H1 (cell line): Measurements from ENCODE around the gene L3MBTL4. TPM values are rescaled to one million over a fixed set of nuclear protein-coding genes. Genes with fewer than 3 reads are reported as not detected.

Experiments used
- CTCF ChIA-PET: fragments of 300-600 bp; sonication (Branson Sonifier 250); formaldehyde crosslinking; loops from one replicate; lab custom pipeline; 2021; ENCODE audit not compliant: partially characterized antibody; lab: Charles Lee
- POLR2A ChIA-PET: fragments of 300-600 bp; sonication (Branson Sonifier 250); formaldehyde crosslinking; loops from one replicate; lab custom pipeline; 2021; ENCODE audit warnings: inconsistent platforms; ENCODE audit not compliant: partially characterized antibody; lab: Charles Lee
- DNase-seq, 2 experiments: peaks; one replicate each; pipeline versions ENCODE4 v3.0.0 to v3.0.0-alpha.2; 2010 to 2022; ENCODE audit warnings: low spot score in 2 of 2, low read depth in 1 of 2, mixed read lengths in 1 of 2
- FAIRE-seq: peaks from 2 replicates; lab custom pipeline; 2011; peaks lifted over from hg19 to GRCh38; lab: Jason Lieb, UNC
- H2AFZ ChIP-seq: 2 replicates; pipeline ENCODE4 v1.8.1; 2012; ENCODE audit warnings: low read length, inconsistent platforms
- H2AK5ac ChIP-seq: 2 replicates; pipeline ENCODE4 v1.6.1; 2013; ENCODE audit warnings: low read depth, low read length
- H2BK120ac ChIP-seq: replicated peaks from 2 replicates; pipeline ENCODE3; 2013; ENCODE audit warnings: low read depth, low read length, inconsistent platforms
- H2BK12ac ChIP-seq: 2 replicates; pipeline ENCODE4 v1.6.1; 2013; ENCODE audit warnings: low read depth, low read length
- H2BK15ac ChIP-seq: 2 replicates; pipeline ENCODE4 v1.6.1; 2013; ENCODE audit warnings: low read length
- H2BK20ac ChIP-seq: 2 replicates; pipeline ENCODE4 v1.6.1; 2013; ENCODE audit warnings: low read length
- H2BK5ac ChIP-seq: 2 replicates; pipeline ENCODE4 v1.6.1; 2013; ENCODE audit warnings: low read depth, low read length
- H3K14ac ChIP-seq: 2 replicates; pipeline ENCODE4 v1.6.1; 2013; ENCODE audit warnings: inconsistent platforms; ENCODE audit not compliant: insufficient read length
- H3K18ac ChIP-seq: 2 replicates; pipeline ENCODE4 v1.6.1; 2013; ENCODE audit warnings: low read length; ENCODE audit errors: extremely low read depth
- H3K23ac ChIP-seq: 2 replicates; pipeline ENCODE4 v1.6.1; 2013; ENCODE audit warnings: inconsistent platforms; ENCODE audit not compliant: insufficient read length
- H3K23me2 ChIP-seq: 2 replicates; pipeline ENCODE4 v1.6.1; 2013; ENCODE audit warnings: low read depth, low read length
- H3K27ac ChIP-seq: 2 replicates; pipeline ENCODE4 v1.6.1; 2011; ENCODE audit warnings: low read depth, low read length, inconsistent platforms
- H3K27me3 ChIP-seq, 4 experiments: replicated peaks in 1 of 4; 1 replicate in 1 of 4; 2 replicates in 3 of 4; pipeline versions ENCODE4 v1.6.1 to v1.8.1; 2011 to 2013; ENCODE audit warnings: low read length in 3 of 4, mild to moderate bottlenecking in 3 of 4, inconsistent platforms in 2 of 4, mixed read lengths in 2 of 4, moderate library complexity in 1 of 4; ENCODE audit not compliant: control insufficient read depth in 3 of 4, insufficient read depth in 3 of 4; ENCODE audit errors: extremely low read depth in 1 of 4
- H3K36me3 ChIP-seq, 4 experiments: 2 replicates each; pipeline versions ENCODE4 v1.6.1 to v1.8.1; 2011 to 2013; ENCODE audit warnings: mild to moderate bottlenecking in 4 of 4, low read length in 3 of 4, moderate library complexity in 2 of 4, control low read depth in 1 of 4, inconsistent platforms in 1 of 4; ENCODE audit not compliant: insufficient read depth in 4 of 4, control insufficient read depth in 2 of 4
- H3K4ac ChIP-seq: replicated peaks from 2 replicates; pipeline ENCODE3; 2013; ENCODE audit warnings: low read length, low read depth, mixed read lengths, inconsistent platforms; ENCODE audit not compliant: insufficient read length
- H3K4me1 ChIP-seq, 4 experiments: replicated peaks in 1 of 4; 1 replicate in 1 of 4; 2 replicates in 3 of 4; pipeline versions ENCODE4 v1.6.1 to v1.8.1; 2011 to 2013; ENCODE audit warnings: low read length in 3 of 4, inconsistent platforms in 2 of 4, mixed read lengths in 1 of 4; ENCODE audit not compliant: insufficient read depth in 4 of 4, control insufficient read depth in 3 of 4
- H3K4me2 ChIP-seq, 2 experiments: 2 replicates each; pipeline versions ENCODE4 v1.6.1 to v1.8.1; 2011 to 2013; ENCODE audit warnings: low read depth in 2 of 2, low read length in 2 of 2, control low read depth in 1 of 2, inconsistent platforms in 1 of 2, mild to moderate bottlenecking in 1 of 2; ENCODE audit not compliant: insufficient read depth in 1 of 2
- H3K4me3 ChIP-seq, 4 experiments: fragments of 200-600, 300-600 bp in 1 of 4; sonication (generic), shearing (Covaris generic), sonication (Bioruptor Twin) in 1 of 4; 2 replicates each; pipeline versions ENCODE4 v1.5.1 to v1.8.1; 2011 to 2016; ENCODE audit warnings: low read length in 4 of 4, low read depth in 3 of 4, control low read depth in 2 of 4, inconsistent platforms in 2 of 4, mild to moderate bottlenecking in 2 of 4, mixed read lengths in 1 of 4, moderate library complexity in 1 of 4; ENCODE audit not compliant: insufficient read depth in 2 of 4; ENCODE audit errors: extremely low read depth in 1 of 4
- H3K56ac ChIP-seq: replicated peaks from 2 replicates; pipeline ENCODE3; 2013; ENCODE audit warnings: low read depth, mild to moderate bottlenecking, mixed read lengths, low read length, inconsistent platforms; ENCODE audit not compliant: insufficient read length
- H3K79me1 ChIP-seq: 2 replicates; pipeline ENCODE4 v1.6.1; 2013; ENCODE audit warnings: low read depth, low read length, control low read depth
- H3K79me2 ChIP-seq, 2 experiments: 2 replicates each; pipeline versions ENCODE4 v1.6.1 to v1.8.1; 2012 to 2013; ENCODE audit warnings: low read length in 2 of 2, mild to moderate bottlenecking in 2 of 2, inconsistent platforms in 1 of 2; ENCODE audit not compliant: insufficient read depth in 2 of 2, control insufficient read depth in 1 of 2
- H3K9ac ChIP-seq, 4 experiments: replicated peaks in 1 of 4; 1 replicate in 1 of 4; 2 replicates in 3 of 4; pipeline versions ENCODE4 v1.6.1 to v1.8.1; 2011 to 2013; ENCODE audit warnings: low read depth in 3 of 4, low read length in 3 of 4, control low read depth in 2 of 4, mild to moderate bottlenecking in 2 of 4, moderate library complexity in 2 of 4, inconsistent platforms in 1 of 4; ENCODE audit errors: extremely low read depth in 1 of 4
- H3K9me3 ChIP-seq, 2 experiments: 2 replicates each; pipeline versions ENCODE4 v1.6.1 to v1.8.1; 2012 to 2013; ENCODE audit warnings: mild to moderate bottlenecking in 2 of 2, moderate library complexity in 2 of 2, control low read depth in 1 of 2, inconsistent platforms in 1 of 2, low read depth in 1 of 2, low read length in 1 of 2, mixed read lengths in 1 of 2; ENCODE audit not compliant: insufficient read depth in 2 of 2
- H4K20me1 ChIP-seq, 2 experiments: replicated peaks in 1 of 2; 2 replicates each; pipeline versions ENCODE3 to v1.8.1; 2011 to 2013; ENCODE audit warnings: inconsistent platforms in 2 of 2, low read length in 2 of 2, mild to moderate bottlenecking in 1 of 2; ENCODE audit not compliant: insufficient read depth in 2 of 2, control insufficient read depth in 1 of 2
- H4K5ac ChIP-seq: 2 replicates; pipeline ENCODE4 v1.6.1; 2013; ENCODE audit warnings: low read length, low read depth, mixed read lengths, inconsistent platforms; ENCODE audit not compliant: insufficient read length
- H4K8ac ChIP-seq: 2 replicates; pipeline ENCODE4 v1.8.0; 2013; ENCODE audit warnings: mild to moderate bottlenecking, moderate library complexity, low read length, inconsistent platforms; ENCODE audit not compliant: insufficient read depth; ENCODE audit errors: extremely low read depth
- H4K91ac ChIP-seq: replicated peaks from 2 replicates; pipeline ENCODE3; 2013; ENCODE audit warnings: low read length, mixed read lengths, inconsistent platforms; ENCODE audit not compliant: insufficient read length
- TBP ChIP-seq: IDR thresholded peaks from 2 replicates; pipeline ENCODE4 v1.6.1; 2011; ENCODE audit warnings: low read depth, low read length, improper control_type of control experiment
- WGBS, 2 experiments: shearing (Covaris generic) in 1 of 2; methylation state at CpG; one replicate each; pipeline versions ENCODE4 v1.1.6 to v1.1.7; 2013 to 2015; ENCODE audit warnings: low lambda C conversion rate in 2 of 2, mixed read lengths in 2 of 2, inconsistent platforms in 1 of 2, low coverage in 1 of 2, missing lambda C conversion rate in 1 of 2; ENCODE audit not compliant: insufficient replicate concordance in 2 of 2, insufficient coverage in 1 of 2, insufficient read length in 1 of 2; ENCODE audit errors: extremely low coverage in 1 of 2, missing lambda C conversion rate in 1 of 2; 5-methylcytosine and 5-hydroxymethylcytosine counted together
- polyA plus RNA-seq, 7 experiments: library from polyadenylated mRNA; depleted of rRNA in 3 of 7; stranded (reverse) in 5 of 7; unstranded in 2 of 7; fragments of >200 nt in 5 of 7; fragments of 200-250 nt in 2 of 7; gene quantifications; 1 replicate in 5 of 7; 2 replicates in 1 of 7; 4 replicates in 1 of 7; pipeline versions ENCODE4 v1.2.1 to v1.2.3, GENCODE V29; 2011 to 2013; ENCODE audit warnings: missing spikeins in 2 of 7, mixed read lengths in 2 of 7
- total RNA-seq: library from RNA; stranded (reverse); fragmentation: NEBNext Ultra II Directional; extraction: Animal tissue kit (Norgen Biotek cat#: 25700); gene quantifications from 2 replicates; pipeline ENCODE4 v1.2.1, GENCODE V29; 2021

The L3MBTL4 gene
- total and polyA plus RNA-seq, 2 of the 8 experiments (the other 6 are each of a cell fraction or from before 2014, with no cell fraction given), result 1.0 to 2.1 TPM

GRCh38 chr18:6428851-6429395 is 14.2 kb upstream of the L3MBTL4 start:
- no peak for DNase-seq
- Histone ChIP-seq H3K79me1 (no peaks in the 10 kb centered on the region), H2AFZ (no peak overlapping the region), H3K18ac (no peak overlapping the region), H3K4me3 (no peak overlapping the region), H2BK20ac (no peak overlapping the region), H4K8ac (no peak overlapping the region), H3K14ac (no peak overlapping the region), H2BK120ac (no peak overlapping the region), H3K23me2 (no peaks in the 10 kb centered on the region), H3K23ac (no peak overlapping the region), H3K4me1 (no peaks in the 10 kb centered on the region; a peak in 1 of 7 replicates), H3K27me3 (no peaks in the 10 kb centered on the region), H3K4ac (no peak overlapping the region), H2BK5ac (no peak overlapping the region), H4K91ac (no peak overlapping the region), H3K79me2 (no peaks in the 10 kb centered on the region), H3K27ac (no peak overlapping the region), H2BK12ac (no peak overlapping the region), H2AK5ac (no peak overlapping the region), H3K56ac (no peak overlapping the region), H3K4me2 (no peak overlapping the region), H4K20me1 (no peaks in the 10 kb centered on the region), H3K9ac (no peak overlapping the region), H3K9me3 (no peaks in the 10 kb centered on the region), H3K36me3 (no peaks in the 10 kb centered on the region), H2BK15ac (no peak overlapping the region), H4K5ac (no peak overlapping the region)
- CTCF ChIA-PET, result interaction anchor here (1.1 to 1.5 kb wide), 2 partner anchors 22 to 550 kb away, joined by 3 to 4 read pairs; no protein-coding TSS in a partner anchor
- 81% methylated on average over 3 of the region's 3 CpGs; no CpG with 5 or more reads in 1 of the 2 experiments for WGBS, 2 experiments
- POLR2A ChIA-PET, result no interaction called here
- FAIRE-seq, result no peak
- TF ChIP-seq TBP, result no peak
